ENCODE results near the gene AACS. TPM values are rescaled to one million over a fixed set of nuclear protein-coding genes. Genes with fewer than 3 reads are reported as not detected.

AACS gene
- total and polyA plus RNA-seq, 2 of the 4 experiments (the other 2 are of a cell fraction) = 22.0 to 24.9 TPM

DNA sequence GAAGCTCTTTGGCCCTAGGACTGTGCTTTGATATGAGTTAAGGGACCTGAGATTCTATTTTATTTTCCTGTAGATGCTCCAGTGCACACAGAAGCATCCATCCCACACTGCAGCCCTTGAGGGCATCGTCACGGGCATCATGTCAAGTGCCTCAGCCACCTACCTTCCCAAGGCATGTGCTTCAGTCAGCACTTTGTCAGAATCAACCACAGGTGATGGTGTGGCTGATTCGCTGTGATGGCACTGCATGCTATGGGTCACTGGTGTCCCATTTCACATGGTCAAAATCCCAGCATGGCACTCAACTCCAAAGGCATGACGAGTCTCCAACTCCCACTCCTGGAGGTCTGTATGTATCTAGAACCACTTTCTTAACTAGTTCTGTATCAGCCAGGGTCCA, 100.8 kb downstream of the AACS start:
- DNase-seq (no peak), ATAC-seq (ENCODE audit: low read depth) (no peak)
- no peak overlapping the region for H3K4me2 ChIP-seq (ENCODE audit: low read depth, low read length)
- H2BK5ac ChIP-seq (ENCODE audit: low read depth, low read length, poor library complexity, severe bottlenecking) = no peak overlapping the region
- H2AK5ac ChIP-seq (ENCODE audit: low read depth, low read length) = no peak overlapping the region
- no peak overlapping the region for H3K9ac ChIP-seq (ENCODE audit: low read depth, low read length)
- ChIA-PET POLR2A (ENCODE audit: unreplicated experiment) (no interaction called here), CTCF (no interaction called here)
- WGBS, 2 experiments (ENCODE audit: extremely low coverage in 2 of 2, insufficient read length in 1 of 2) = 67% methylated on average over 3 of the region's 4 CpGs; no CpG with 5 or more reads in 1 of the 2 experiments
- H3K4me1 ChIP-seq (ENCODE audit: control insufficient read depth, insufficient read depth, low read length) = no peaks in the 10 kb centered on the region
- H3K9me3 ChIP-seq (ENCODE audit: control insufficient read depth, insufficient read depth, low read length) = no peaks in the 10 kb centered on the region
- no peak overlapping the region for H4K91ac ChIP-seq (ENCODE audit: insufficient read depth, low read depth, low read length)
- in situ Hi-C loops (cut with MboI; ENCODE audit: low sequenced_read_pairs) (no loop called here), dilution Hi-C loops (cut with HindIII; ENCODE audit: low sequenced_read_pairs, unreplicated experiment) (no loop called here), intact Hi-C loops (cut with micrococcal nuclease) (no loop called here)
- H3K4ac ChIP-seq (ENCODE audit: low read depth, low read length) = no peak overlapping the region
- H2BK120ac ChIP-seq (ENCODE audit: low read depth, low read length) = no peak overlapping the region
- H3K36me3 ChIP-seq (ENCODE audit: control insufficient read depth, insufficient read depth, low read length) = no peaks in the 10 kb centered on the region
- no peak overlapping the region for H3K56ac ChIP-seq (ENCODE audit: extremely low read depth, insufficient read depth, low read length)
- H3K79me1 ChIP-seq (ENCODE audit: low read depth in 1 of 2, low read length in 2 of 2) = no peaks in the 10 kb centered on the region
- H3K4me3 ChIP-seq (ENCODE audit: insufficient read depth, low read depth, low read length) = no peak overlapping the region
- H4K20me1 ChIP-seq (ENCODE audit: insufficient read depth, low read length) = no peaks in the 10 kb centered on the region
- no peak overlapping the region for H3K14ac ChIP-seq (replicated peaks; ENCODE audit: low read depth, low read length)
- no peak overlapping the region for H3K23ac ChIP-seq (ENCODE audit: low read depth, low read length)
- no peak overlapping the region for H2AFZ ChIP-seq (replicated peaks; ENCODE audit: low read length, poor library complexity)
- H2BK20ac ChIP-seq (ENCODE audit: low read depth, low read length) = no peak overlapping the region
- no peak overlapping the region for H4K5ac ChIP-seq (ENCODE audit: low read depth, low read length)
- no peak overlapping the region for H3K27ac ChIP-seq (ENCODE audit: insufficient read depth, low read length)
- H4K8ac ChIP-seq (ENCODE audit: low read depth in 2 of 2, low read length in 2 of 2) = no peak overlapping the region
- H3K27me3 ChIP-seq (ENCODE audit: control insufficient read depth, insufficient read depth, low read length) = no peaks in the 10 kb centered on the region
- no peak overlapping the region for H3K18ac ChIP-seq (ENCODE audit: low read depth, low read length)
- no peak overlapping the region for H2AK9ac ChIP-seq (replicated peaks; ENCODE audit: low read depth, low read length, poor library complexity)
- TF ChIP-seq RAD21 (IDR thresholded peaks at IDR 0.05; ENCODE audit: low read length) (no peak), MAFK (IDR thresholded peaks at IDR 0.05; ENCODE audit: low read depth, low read length) (no peak), MAZ (IDR thresholded peaks at IDR 0.05; ENCODE audit: borderline replicate concordance, low read depth, low read length) (no peak), RFX5 (IDR thresholded peaks at IDR 0.05; ENCODE audit: low read depth, low read length) (no peak)
- no TSS peak for BruUV-seq (replicated peaks)
- no peak overlapping the region for H2BK15ac ChIP-seq (ENCODE audit: low read depth, low read length)
- no peaks in the 10 kb centered on the region for H3K9me1 ChIP-seq (ENCODE audit: insufficient read depth, low read length)
